C1 segment of cervical spinal cord (tissue), 14 donors: Measurements from ENCODE around the gene TLR6.
"Not testable (repeated sequence)": the region's sequence is repeated elsewhere in the genome, so short reads cannot be mapped to it uniquely, and the experiment has no call there.

Experiments used
- DNase-seq, 14 donors: peaks; one replicate each; lab custom pipeline; 2025; lab: John Stamatoyannopoulos, UW

Gene TLR6

GRCh38 chr4:38788317-38788716 lies 68.3 kb downstream of the TLR6 start:
- no peak for DNase-seq

- no peak for DNase-seq
Observed at GRCh38 chr4:38787693-38788092, 68.9 kb downstream of the TLR6 start.

GRCh38 chr4:38785901-38786402 lies 70.7 kb downstream of the TLR6 start:
- DNase-seq = peak in 4 of 14 donors; percentile 9 to 50 (median 20)

GRCh38 chr4:38785041-38785790 lies 71.4 kb downstream of the TLR6 start:
- DNase-seq = no peak

- no peak for DNase-seq
Observed at GRCh38 chr4:38784141-38784540, 72.5 kb downstream of the TLR6 start.

- DNase-seq = no peak
Observed at GRCh38 chr4:38783109-38783460, 73.5 kb downstream of the TLR6 start.

- DNase-seq = peak in 4 of 14 donors; percentile 8 to 18 (median 15)
Observed at GRCh38 chr4:38782452-38783108, 74.0 kb downstream of the TLR6 start, which contains the start of gene TLR10. Gene TLR10, minus strand, starts transcription at chr4:38782990. Its CDS starts 7,400 bp downstream, at chr4:38775590.

GRCh38 chr4:38781854-38782261 lies 74.8 kb downstream of the TLR6 start:
- no peak for DNase-seq

GRCh38 chr4:38780833-38781484 lies 75.7 kb downstream of the TLR6 start:
- no peak for DNase-seq

GRCh38 chr4:38779790-38780189 lies 76.8 kb downstream of the TLR6 start:
- no peak for DNase-seq

- DNase-seq = not testable (repeated sequence)
Observed at GRCh38 chr4:38777925-38778324, 78.7 kb downstream of the TLR6 start.

GRCh38 chr4:38775326-38775725 lies 81.3 kb downstream of the TLR6 start:
- no peak for DNase-seq

- DNase-seq = no peak
Observed at GRCh38 chr4:38774181-38774955, 82.2 kb downstream of the TLR6 start.
